Adrenal gland (tissue), 12 donors: ENCODE measurements around the gene CYP8B1. TPM values are rescaled to one million over a fixed set of nuclear protein-coding genes. Genes with fewer than 3 reads are reported as not detected.

Experiments used
- DNase-seq, 7 donors: peaks; one replicate each; pipeline ENCODE4 v3.0.0-alpha.2; 2019 to 2020
- H3K27ac ChIP-seq, 5 donors: fragments of 200-600 bp; sonication (generic) in 4 of 5; 1 replicate in 3 of 5; 2 replicates in 2 of 5; pipeline versions ENCODE4 v1.5.1 to v1.8.0; 2016 to 2020; ENCODE audit warnings: mild to moderate bottlenecking in 1 of 5
- H3K27me3 ChIP-seq: fragments of 200-600 bp; 2 replicates; pipeline ENCODE4 v1.8.0; 2021
- H3K36me3 ChIP-seq, 2 donors: fragments of 200-600 bp; replicated peaks in 1 of 2; 1 replicate in 1 of 2; 2 replicates in 1 of 2; pipeline versions ENCODE4 v1.5.1 to v1.8.0; 2018 to 2022
- H3K4me1 ChIP-seq, 2 donors: fragments of 200-600 bp; replicated peaks in 1 of 2; 1 replicate in 1 of 2; 2 replicates in 1 of 2; pipeline versions ENCODE4 v1.5.1 to v1.8.0; 2018 to 2021
- H3K4me3 ChIP-seq, 4 donors: fragments of 200-600 bp; sonication (generic) in 3 of 4; one replicate each; pipeline ENCODE4 v1.5.1; 2016 to 2018
- H3K9me3 ChIP-seq, 3 donors: fragments of 200-600 bp; sonication (generic) in 1 of 3; replicated peaks in 1 of 3; 1 replicate in 2 of 3; 2 replicates in 1 of 3; pipeline versions ENCODE4 v1.5.1 to v1.8.0; 2016 to 2021
- CTCF ChIP-seq, 6 experiments: fragments of 450-650 bp in 4 of 6; fragments of 200-600 bp in 2 of 6; sonication (generic) in 1 of 6; IDR thresholded peaks; 1 replicate in 5 of 6; 2 replicates in 1 of 6; pipeline versions ENCODE4 v1.5.1 to v1.8.0; 2016 to 2021; ENCODE audit warnings: antibody characterized with exemption in 6 of 6, mild to moderate bottlenecking in 2 of 6, moderate library complexity in 1 of 6
- POLR2A ChIP-seq, 2 donors: fragments of 450-650 bp; IDR thresholded peaks; one replicate each; pipeline ENCODE4 v1.6.1; 2017; ENCODE audit warnings: antibody characterized with exemption in 2 of 2, mild to moderate bottlenecking in 2 of 2, moderate library complexity in 1 of 2
- WGBS, 4 donors: extraction: QIAGEN DNeasy Blood & Tissue Kit in 2 of 4; methylation state at CpG; one replicate each; pipeline versions ENCODE4 v1.1.5 to v1.1.7; 2013 to 2017; 5-methylcytosine and 5-hydroxymethylcytosine counted together
- intact Hi-C, 2 donors: fragments of 100-400 bp; cut with DNase I; formaldehyde crosslinking; loops; one replicate each; pipeline versions ENCODE4 v1.14.1 to v1.15.0; 2022 to 2023
- polyA plus RNA-seq, 3 donors: library from polyadenylated mRNA; stranded (reverse); fragments of 200-250 nt in 2 of 3; fragments of 350-450 nt in 1 of 3; fragmentation: Illumina TruSeq in 1 of 3; extraction: RNeasy Lipid Tissue Mini Kit (QIAGEN cat#74804) in 1 of 3; gene quantifications; one replicate each; pipeline ENCODE4 v1.2.3, GENCODE V29; 2013 to 2014
- total RNA-seq, 9 donors: library from RNA; depleted of rRNA in 4 of 9; stranded (reverse); fragments of >200 nt in 4 of 9; fragments of 120-200 nt in 1 of 9; fragmentation: NEBNext Ultra II Directional in 1 of 9; extraction: Animal tissue kit (Norgen Biotek cat#: 25700) in 1 of 9; gene quantifications; one replicate each; pipeline versions ENCODE4 v1.1.0 to v1.2.4, GENCODE V29; 2013 to 2023
- donor health status: healthy with polysubstance abuse.
- donor health status: Bipolar disorder and iron deficiency.
- donor health status: DM: yes; HTN: yes; CAD: no.
- donor health status: DM: no; HTN: no; CAD: no.
- donor health status: DM: no; HTN: no; CAD: no.
- donor health status: DM: yes; HTN: yes; CAD: no.

Gene CYP8B1
- total and polyA plus RNA-seq, 12 donors: 0.04 to 0.08 (median 0.07) TPM; not detected in 9

DNA sequence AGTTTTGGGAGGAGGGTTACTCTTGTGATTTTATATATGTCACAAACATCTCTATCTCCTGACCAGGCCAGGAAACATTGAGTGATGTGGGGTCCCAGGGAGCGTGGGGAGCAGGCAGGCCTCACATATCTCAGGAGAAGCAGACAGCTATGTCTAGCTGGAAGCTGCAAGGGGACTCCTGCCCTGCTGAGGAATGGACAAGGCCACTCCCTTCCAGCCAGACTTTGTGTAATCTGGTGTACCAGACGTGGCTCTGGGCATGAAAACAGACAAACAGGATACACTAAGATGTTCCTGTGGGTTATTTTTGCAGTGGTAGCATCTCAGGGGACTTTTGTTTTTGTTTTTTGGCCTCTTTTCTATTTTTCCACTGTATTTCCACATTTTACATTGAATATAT lies 23.2 kb downstream of the CYP8B1 start:
- WGBS, 4 donors: 12 to 30% (median 27%) methylated on average over 2 of the region's 2 CpGs
- H3K27me3 ChIP-seq: no peaks in the 10 kb centered on the region
- peaks cover 8 to 23% of the 10 kb centered on the region in 2 donors for H3K4me1 ChIP-seq
- H3K4me3 ChIP-seq: no peak overlapping the region
- DNase-seq: peak in 5 of 7 donors; percentile 42 to 56 (median 50)
- intact Hi-C loops: no loop called here
- H3K36me3 ChIP-seq: no peaks in the 10 kb centered on the region
- no peaks in the 10 kb centered on the region for H3K9me3 ChIP-seq
- peak overlapping the region in 4 of 5 donors; percentile 5 to 73 (median 37) for H3K27ac ChIP-seq
- TF ChIP-seq CTCF (IDR thresholded peaks at IDR 0.05): no peak
- TF ChIP-seq POLR2A (IDR thresholded peaks at IDR 0.05): no peak

DNA sequence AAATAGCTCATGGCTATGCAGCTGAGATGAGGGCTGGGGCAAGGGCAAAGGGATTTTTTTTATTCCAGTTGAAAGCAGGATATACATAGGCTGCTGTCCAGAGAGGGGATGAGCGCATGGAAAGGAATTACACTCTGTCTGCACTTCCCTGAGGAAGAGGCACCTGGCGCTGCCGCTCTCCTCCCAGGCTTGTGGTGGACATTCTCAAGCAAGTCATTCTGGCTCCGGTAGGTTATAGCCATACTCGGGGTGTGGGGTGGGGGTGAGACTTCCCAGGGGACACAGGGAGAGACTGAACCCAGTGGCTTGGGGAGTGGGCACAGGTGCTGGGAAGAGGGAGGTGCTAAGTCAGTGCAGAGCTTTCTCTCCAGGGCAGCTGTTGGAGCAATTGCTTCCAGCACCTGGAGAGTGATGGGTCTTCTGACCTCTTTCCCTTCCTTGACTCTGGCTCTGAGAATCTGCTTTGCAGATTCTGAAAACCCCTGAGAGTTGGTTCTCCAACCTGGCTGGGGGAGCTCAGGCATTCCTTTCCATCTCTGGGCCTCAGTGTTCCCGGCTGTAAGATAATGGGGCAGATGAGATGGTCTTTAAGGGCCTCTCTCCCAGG lies 24.3 kb downstream of the CYP8B1 start:
- no peak for DNase-seq
- no peaks in the 10 kb centered on the region for H3K9me3 ChIP-seq
- H3K4me1 ChIP-seq: peaks cover 12 to 34% of the 10 kb centered on the region in 2 donors
- WGBS, 4 donors: 82 to 87% (median 84%) methylated on average over 6 of the region's 6 CpGs
- peak overlapping the region in 3 of 5 donors; percentile 10 to 68 (median 46) for H3K27ac ChIP-seq
- intact Hi-C loops: no loop called here
- H3K36me3 ChIP-seq: no peaks in the 10 kb centered on the region
- H3K4me3 ChIP-seq: no peak overlapping the region
- H3K27me3 ChIP-seq: no peaks in the 10 kb centered on the region
- TF ChIP-seq POLR2A (IDR thresholded peaks at IDR 0.05) (no peak), CTCF (IDR thresholded peaks at IDR 0.05) (no peak)

DNA sequence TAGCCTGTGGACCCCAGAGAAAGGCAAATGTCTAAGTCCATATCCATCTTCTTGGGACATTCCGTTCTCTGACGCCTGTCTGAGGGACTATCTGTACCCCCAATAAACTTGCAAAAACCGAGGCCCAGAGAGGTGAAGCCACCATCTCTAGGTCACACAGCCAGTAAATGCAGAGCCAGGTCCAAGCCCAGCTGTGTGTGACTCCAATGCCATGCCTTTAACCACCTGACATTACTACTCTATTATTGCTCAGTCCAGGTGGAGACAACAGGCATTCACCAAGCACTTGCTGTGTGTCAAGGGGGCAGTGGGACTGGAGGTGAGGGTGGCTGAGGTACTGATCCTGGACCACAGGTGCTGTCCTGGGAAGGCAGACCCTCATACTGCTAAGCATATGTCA lies 25.4 kb downstream of the CYP8B1 start:
- TF ChIP-seq POLR2A (IDR thresholded peaks at IDR 0.05) (no peak), CTCF (IDR thresholded peaks at IDR 0.05) (no peak)
- DNase-seq: no peak
- 86 to 96% (median 94%) methylated on average over 3 of the region's 3 CpGs for WGBS, 4 donors
- Histone ChIP-seq H3K27me3 (no peaks in the 10 kb centered on the region), H3K4me3 (no peak overlapping the region), H3K9me3 (no peaks in the 10 kb centered on the region), H3K36me3 (no peaks in the 10 kb centered on the region), H3K27ac (no peak overlapping the region), H3K4me1 (peaks cover 15 to 40% of the 10 kb centered on the region in 2 donors)
- intact Hi-C loops: no loop called here

- 95 to 97% (median 96%) methylated on average over 7 of the region's 7 CpGs for WGBS, 4 donors
- TF ChIP-seq POLR2A (IDR thresholded peaks at IDR 0.05): no peak
- no peak for TF ChIP-seq CTCF (IDR thresholded peaks at IDR 0.05)
- H3K9me3 ChIP-seq: no peaks in the 10 kb centered on the region
- no peak for DNase-seq
- H3K4me1 ChIP-seq: peaks cover 14 to 45% of the 10 kb centered on the region in 2 donors
- no peaks in the 10 kb centered on the region for H3K36me3 ChIP-seq
- intact Hi-C loops: no loop called here
- H3K27ac ChIP-seq: no peak overlapping the region
- H3K27me3 ChIP-seq: no peaks in the 10 kb centered on the region
- H3K4me3 ChIP-seq: no peak overlapping the region
These were observed 26.7 kb downstream of the CYP8B1 start for GRCh38 chr3:42849017-42849416.
